Measurements from ENCODE around the gene HAAO. TPM values are rescaled to one million over a fixed set of nuclear protein-coding genes. Genes with fewer than 3 reads are reported as not detected.

HAAO gene
- total and polyA plus RNA-seq, 2 experiments from 2014 or later, result 2.6 to 3.2 TPM

DNA sequence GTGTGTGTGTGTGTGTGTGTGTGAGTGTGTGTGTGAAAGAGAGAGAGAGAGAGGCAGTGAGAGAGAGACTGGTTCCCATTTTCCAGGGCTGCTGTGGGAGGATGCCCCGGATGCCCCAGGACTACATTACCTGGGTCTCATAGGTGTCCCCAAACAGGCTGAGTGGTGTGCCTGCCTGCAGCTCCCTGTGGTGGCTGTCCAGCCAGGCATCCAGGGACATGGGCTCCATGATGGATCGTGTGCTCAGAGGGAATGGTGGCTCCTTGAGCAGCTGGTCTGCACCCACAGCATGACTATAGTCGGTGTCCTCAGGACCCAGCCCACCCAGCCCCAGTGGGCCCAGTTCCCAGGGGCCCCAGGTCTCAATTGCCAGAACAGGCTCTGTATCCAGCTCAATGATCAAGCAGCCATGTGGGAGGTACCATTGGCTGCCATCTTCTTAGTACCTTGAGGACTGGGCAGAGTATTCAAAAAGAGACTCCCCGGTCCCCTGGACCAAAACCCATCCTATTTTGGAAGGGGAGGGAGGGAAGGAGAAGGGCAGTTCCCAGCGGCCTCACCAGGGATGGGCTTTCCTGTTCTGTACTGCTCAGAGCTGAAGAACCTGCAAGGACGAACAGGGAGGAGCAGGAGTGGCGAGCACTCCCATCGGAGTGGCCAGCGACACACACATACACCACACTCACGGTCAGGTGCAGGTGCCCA lies 22.6 kb downstream of the HAAO start (continued):
- TF ChIP-seq, protein P1, sequence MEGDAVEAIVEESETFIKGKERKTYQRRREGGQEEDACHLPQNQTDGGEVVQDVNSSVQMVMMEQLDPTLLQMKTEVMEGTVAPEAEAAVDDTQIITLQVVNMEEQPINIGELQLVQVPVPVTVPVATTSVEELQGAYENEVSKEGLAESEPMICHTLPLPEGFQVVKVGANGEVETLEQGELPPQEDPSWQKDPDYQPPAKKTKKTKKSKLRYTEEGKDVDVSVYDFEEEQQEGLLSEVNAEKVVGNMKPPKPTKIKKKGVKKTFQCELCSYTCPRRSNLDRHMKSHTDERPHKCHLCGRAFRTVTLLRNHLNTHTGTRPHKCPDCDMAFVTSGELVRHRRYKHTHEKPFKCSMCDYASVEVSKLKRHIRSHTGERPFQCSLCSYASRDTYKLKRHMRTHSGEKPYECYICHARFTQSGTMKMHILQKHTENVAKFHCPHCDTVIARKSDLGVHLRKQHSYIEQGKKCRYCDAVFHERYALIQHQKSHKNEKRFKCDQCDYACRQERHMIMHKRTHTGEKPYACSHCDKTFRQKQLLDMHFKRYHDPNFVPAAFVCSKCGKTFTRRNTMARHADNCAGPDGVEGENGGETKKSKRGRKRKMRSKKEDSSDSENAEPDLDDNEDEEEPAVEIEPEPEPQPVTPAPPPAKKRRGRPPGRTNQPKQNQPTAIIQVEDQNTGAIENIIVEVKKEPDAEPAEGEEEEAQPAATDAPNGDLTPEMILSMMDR (conservative IDR thresholded peaks at IDR 0.05; ENCODE audit: low read depth in 2 of 2), result no peak
- TF ChIP-seq NANOG (IDR thresholded peaks at IDR 0.05; ENCODE audit: borderline replicate concordance), result no peak
- TF ChIP-seq STAT1 (IDR thresholded peaks at IDR 0.05; ENCODE audit: unreplicated experiment), result no peak
- no peak for TF ChIP-seq CREB1 (CRISPR knock-in tag; IDR thresholded peaks at IDR 0.05; ENCODE audit: low read depth)
- TF ChIP-seq, protein P2, sequence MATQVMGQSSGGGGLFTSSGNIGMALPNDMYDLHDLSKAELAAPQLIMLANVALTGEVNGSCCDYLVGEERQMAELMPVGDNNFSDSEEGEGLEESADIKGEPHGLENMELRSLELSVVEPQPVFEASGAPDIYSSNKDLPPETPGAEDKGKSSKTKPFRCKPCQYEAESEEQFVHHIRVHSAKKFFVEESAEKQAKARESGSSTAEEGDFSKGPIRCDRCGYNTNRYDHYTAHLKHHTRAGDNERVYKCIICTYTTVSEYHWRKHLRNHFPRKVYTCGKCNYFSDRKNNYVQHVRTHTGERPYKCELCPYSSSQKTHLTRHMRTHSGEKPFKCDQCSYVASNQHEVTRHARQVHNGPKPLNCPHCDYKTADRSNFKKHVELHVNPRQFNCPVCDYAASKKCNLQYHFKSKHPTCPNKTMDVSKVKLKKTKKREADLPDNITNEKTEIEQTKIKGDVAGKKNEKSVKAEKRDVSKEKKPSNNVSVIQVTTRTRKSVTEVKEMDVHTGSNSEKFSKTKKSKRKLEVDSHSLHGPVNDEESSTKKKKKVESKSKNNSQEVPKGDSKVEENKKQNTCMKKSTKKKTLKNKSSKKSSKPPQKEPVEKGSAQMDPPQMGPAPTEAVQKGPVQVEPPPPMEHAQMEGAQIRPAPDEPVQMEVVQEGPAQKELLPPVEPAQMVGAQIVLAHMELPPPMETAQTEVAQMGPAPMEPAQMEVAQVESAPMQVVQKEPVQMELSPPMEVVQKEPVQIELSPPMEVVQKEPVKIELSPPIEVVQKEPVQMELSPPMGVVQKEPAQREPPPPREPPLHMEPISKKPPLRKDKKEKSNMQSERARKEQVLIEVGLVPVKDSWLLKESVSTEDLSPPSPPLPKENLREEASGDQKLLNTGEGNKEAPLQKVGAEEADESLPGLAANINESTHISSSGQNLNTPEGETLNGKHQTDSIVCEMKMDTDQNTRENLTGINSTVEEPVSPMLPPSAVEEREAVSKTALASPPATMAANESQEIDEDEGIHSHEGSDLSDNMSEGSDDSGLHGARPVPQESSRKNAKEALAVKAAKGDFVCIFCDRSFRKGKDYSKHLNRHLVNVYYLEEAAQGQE (IDR thresholded peaks at IDR 0.05; ENCODE audit: unreplicated experiment), result no peak
- TF ChIP-seq ZNF114 (CRISPR knock-in tag; IDR thresholded peaks at IDR 0.05), result no peak

DNA sequence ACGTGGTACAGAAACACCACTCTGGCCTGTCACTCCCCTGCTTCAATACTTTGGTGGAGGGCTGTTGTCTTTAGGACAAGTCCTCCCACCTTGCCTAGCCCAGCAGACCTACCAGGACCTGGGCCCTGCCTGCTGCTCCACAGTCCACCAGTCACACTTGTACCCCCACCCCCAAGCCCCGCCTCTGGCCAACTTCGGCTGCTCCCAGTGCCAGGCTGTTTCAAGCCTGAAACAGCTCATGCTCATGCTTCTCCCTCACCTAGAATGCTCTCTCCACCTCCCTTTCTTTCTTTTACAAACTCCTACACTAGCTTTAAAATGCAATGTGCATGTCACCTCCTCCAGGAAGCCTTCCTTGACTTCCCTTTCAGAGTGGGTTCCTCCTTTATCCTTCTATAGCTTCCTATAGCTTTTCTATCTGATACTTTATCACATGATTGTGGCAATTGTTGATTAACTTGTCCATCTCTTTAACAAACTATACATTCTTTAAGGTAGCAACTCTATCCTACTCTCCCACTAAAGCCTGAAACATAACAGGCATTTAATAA lies 23.6 kb downstream of the HAAO start:
- Histone ChIP-seq H3K27ac (ENCODE audit: low read depth) (no peak overlapping the region; the same call in 1 of the 2 replicates), H3K79me2 (replicated peaks; ENCODE audit: insufficient read depth) (no peaks in the 10 kb centered on the region), H3K9me2 (ENCODE audit: insufficient read depth) (no peaks in the 10 kb centered on the region), H4K20me1 (replicated peaks; ENCODE audit: insufficient read depth) (no peaks in the 10 kb centered on the region), H3F3A (replicated peaks; ENCODE audit: low read depth) (no peaks in the 10 kb centered on the region), H3K4me2 (no peak overlapping the region), H3K36me3 (ENCODE audit: insufficient read depth) (no peaks in the 10 kb centered on the region), H2AFZ (no peak overlapping the region), H3K27me3 (ENCODE audit: insufficient read depth) (no peaks in the 10 kb centered on the region), H3K4me3 (no peak overlapping the region), H3K4me1 (ENCODE audit: insufficient read depth) (peaks cover 9% of the 10 kb centered on the region; the same call in 1 of the 2 replicates)
- Mint-ChIP-seq H3K27me3 (ENCODE audit: insufficient read depth, low read depth, poor library complexity) (peaks cover 8% of the 10 kb centered on the region), H3K9me3 (no peaks in the 10 kb centered on the region), H3K36me3 (ENCODE audit: low read depth) (no peaks in the 10 kb centered on the region; the same call in 1 of the 3 replicates), H3K4me3 (no peak overlapping the region; the same call in 2 of the 3 replicates), H3K4me1 (peaks cover 20% of the 10 kb centered on the region), H3K27ac (0 out of 2 replicates have a peak overlapping the region, but pooled peaks have one; percentile 13)
- DNase-seq (ENCODE audit: low spot score) (no peak), ATAC-seq (no peak)
- TF ChIP-seq, protein P1 (conservative IDR thresholded peaks at IDR 0.05; ENCODE audit: low read depth in 2 of 2), result no peak
- TF ChIP-seq ZNF114 (CRISPR knock-in tag; IDR thresholded peaks at IDR 0.05), result no peak
- TF ChIP-seq, protein P3, sequence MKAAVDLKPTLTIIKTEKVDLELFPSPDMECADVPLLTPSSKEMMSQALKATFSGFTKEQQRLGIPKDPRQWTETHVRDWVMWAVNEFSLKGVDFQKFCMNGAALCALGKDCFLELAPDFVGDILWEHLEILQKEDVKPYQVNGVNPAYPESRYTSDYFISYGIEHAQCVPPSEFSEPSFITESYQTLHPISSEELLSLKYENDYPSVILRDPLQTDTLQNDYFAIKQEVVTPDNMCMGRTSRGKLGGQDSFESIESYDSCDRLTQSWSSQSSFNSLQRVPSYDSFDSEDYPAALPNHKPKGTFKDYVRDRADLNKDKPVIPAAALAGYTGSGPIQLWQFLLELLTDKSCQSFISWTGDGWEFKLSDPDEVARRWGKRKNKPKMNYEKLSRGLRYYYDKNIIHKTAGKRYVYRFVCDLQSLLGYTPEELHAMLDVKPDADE (IDR thresholded peaks at IDR 0.05), result no peak
- TF ChIP-seq ZNF331 (CRISPR knock-in tag; IDR thresholded peaks at IDR 0.05; ENCODE audit: low read depth), result no peak
- TF ChIP-seq STAT1 (IDR thresholded peaks at IDR 0.05; ENCODE audit: unreplicated experiment), result no peak
- no peak for TF ChIP-seq EZH2 (IDR thresholded peaks at IDR 0.05; ENCODE audit: low read depth, unreplicated experiment)
- TF ChIP-seq CREB1 (CRISPR knock-in tag; IDR thresholded peaks at IDR 0.05; ENCODE audit: low read depth), result no peak
